Measurements from ENCODE around the gene KLK7. TPM values are rescaled to one million over a fixed set of nuclear protein-coding genes. Genes with fewer than 3 reads are reported as not detected.

KLK7 gene
- total and polyA plus RNA-seq, 2 donors (not counting 3 experiments of a cell fraction or from before 2014, with no cell fraction given) = not detected

- Histone ChIP-seq H3K4me1 (ENCODE audit: control insufficient read depth, extremely low read depth, insufficient read depth, low read length) (no peaks in the 10 kb centered on the region), H3K36me3 (ENCODE audit: control insufficient read depth in 2 of 2, extremely low read depth in 1 of 2, insufficient read depth in 2 of 2, low read length in 2 of 2) (no peaks in the 10 kb centered on the region), H3K4me2 (ENCODE audit: insufficient read depth, low read length) (no peak overlapping the region), H3K9me1 (replicated peaks; ENCODE audit: control insufficient read depth, extremely low read depth, insufficient read depth, low read length) (no peaks in the 10 kb centered on the region), H4K20me1 (replicated peaks; ENCODE audit: control insufficient read depth, extremely low read depth, insufficient read depth, low read length) (no peaks in the 10 kb centered on the region), H3K9ac (replicated peaks; ENCODE audit: extremely low read depth, insufficient read depth, low read length) (no peak overlapping the region), H3K27ac (ENCODE audit: insufficient read depth, low read depth, low read length) (no peak overlapping the region), H3K79me2 (ENCODE audit: control insufficient read depth, insufficient read depth, low read length) (no peaks in the 10 kb centered on the region), H3K9me3 (replicated peaks; ENCODE audit: control insufficient read depth, insufficient read depth, low read length) (no peaks in the 10 kb centered on the region), H2AFZ (ENCODE audit: low read depth, low read length) (no peak overlapping the region), H3K27me3 (ENCODE audit: control insufficient read depth in 2 of 2, insufficient read depth in 2 of 2, low read length in 2 of 2) (no peaks in the 10 kb centered on the region), H3K4me3 (replicated peaks in 1 of 3; ENCODE audit: insufficient read depth in 1 of 3, low read depth in 1 of 3, low read length in 3 of 3) (no peak overlapping the region)
- no peak for FAIRE-seq
- CTCF ChIA-PET = no interaction called here
- POLR2A ChIA-PET = no interaction called here
- no peak for TF ChIP-seq EZH2 (IDR thresholded peaks at IDR 0.05; ENCODE audit: borderline replicate concordance, low read depth, low read length, severe bottlenecking)
- TF ChIP-seq CTCF (IDR thresholded peaks at IDR 0.05; ENCODE audit: extremely low read depth in 1 of 2, insufficient read depth in 1 of 2, low read depth in 1 of 2, low read length in 2 of 2) = no peak
- TF ChIP-seq POLR2A (IDR thresholded peaks at IDR 0.05; ENCODE audit: low read depth, low read length) = no peak
- TF ChIP-seq MYC (IDR thresholded peaks at IDR 0.05; ENCODE audit: low read depth, low read length) = no peak
- TF ChIP-seq FOS (IDR thresholded peaks at IDR 0.05; ENCODE audit: borderline replicate concordance, insufficient read depth, low read length) = no peak
- no TSS peak for BruUV-seq (replicated peaks)
- dilution Hi-C loops (cut with MboI; ENCODE audit: extremely low pct_ligation_motif_present, low sequenced_read_pairs) (no loop called here), intact Hi-C loops (cut with micrococcal nuclease) (no loop called here)
- no peak for DNase-seq (ENCODE audit: low read depth, low spot score)
These were observed 10.4 kb upstream of the KLK7 start for GRCh38 chr19:50994129-50994528.

- H2AFZ ChIP-seq (ENCODE audit: low read depth, low read length) = no peak overlapping the region
- intact Hi-C loops (cut with micrococcal nuclease) (no loop called here), dilution Hi-C loops (cut with MboI; ENCODE audit: extremely low pct_ligation_motif_present, low sequenced_read_pairs) (no loop called here)
- no peak overlapping the region for H3K27ac ChIP-seq (ENCODE audit: insufficient read depth, low read depth, low read length)
- no peaks in the 10 kb centered on the region for H3K79me2 ChIP-seq (ENCODE audit: control insufficient read depth, insufficient read depth, low read length)
- CTCF ChIA-PET = interaction anchor here (0.7 kb wide), 1 partner anchor 24 kb away, joined by 3 read pairs; no protein-coding TSS in a partner anchor
- no peak overlapping the region for H3K4me3 ChIP-seq (replicated peaks in 1 of 3; ENCODE audit: insufficient read depth in 1 of 3, low read depth in 1 of 3, low read length in 3 of 3)
- H3K9ac ChIP-seq (replicated peaks; ENCODE audit: extremely low read depth, insufficient read depth, low read length) = no peak overlapping the region
- no peaks in the 10 kb centered on the region for H3K9me1 ChIP-seq (replicated peaks; ENCODE audit: control insufficient read depth, extremely low read depth, insufficient read depth, low read length)
- H3K36me3 ChIP-seq (ENCODE audit: control insufficient read depth in 2 of 2, extremely low read depth in 1 of 2, insufficient read depth in 2 of 2, low read length in 2 of 2) = no peaks in the 10 kb centered on the region
- H3K4me1 ChIP-seq (ENCODE audit: control insufficient read depth, extremely low read depth, insufficient read depth, low read length) = no peaks in the 10 kb centered on the region
- no peaks in the 10 kb centered on the region for H4K20me1 ChIP-seq (replicated peaks; ENCODE audit: control insufficient read depth, extremely low read depth, insufficient read depth, low read length)
- FAIRE-seq = no peak
- DNase-seq (ENCODE audit: low read depth, low spot score) = no peak
- TF ChIP-seq MAX (IDR thresholded peaks at IDR 0.05; ENCODE audit: insufficient read depth, insufficient read length) (no peak), MYC (IDR thresholded peaks at IDR 0.05; ENCODE audit: low read depth, low read length) (no peak), FOS (IDR thresholded peaks at IDR 0.05; ENCODE audit: borderline replicate concordance, insufficient read depth, low read length) (no peak), GATA2 (IDR thresholded peaks at IDR 0.05; ENCODE audit: insufficient read depth, insufficient read length, low read depth, low read length) (no peak), POLR2AphosphoS5 (IDR thresholded peaks at IDR 0.05; ENCODE audit: insufficient read depth, low read depth, low read length) (no peak), JUN (IDR thresholded peaks at IDR 0.05; ENCODE audit: borderline replicate concordance, insufficient read depth, insufficient read length, low read depth) (no peak), EZH2 (IDR thresholded peaks at IDR 0.05; ENCODE audit: borderline replicate concordance, low read depth, low read length, severe bottlenecking) (no peak), POLR2A (IDR thresholded peaks at IDR 0.05; ENCODE audit: low read depth, low read length) (no peak), CTCF (IDR thresholded peaks at IDR 0.05; ENCODE audit: extremely low read depth in 1 of 2, insufficient read depth in 1 of 2, low read depth in 1 of 2, low read length in 2 of 2) (no peak)
- BruUV-seq (replicated peaks) = no TSS peak
- H3K9me3 ChIP-seq (replicated peaks; ENCODE audit: control insufficient read depth, insufficient read depth, low read length) = no peaks in the 10 kb centered on the region
- H3K4me2 ChIP-seq (ENCODE audit: insufficient read depth, low read length) = no peak overlapping the region
- POLR2A ChIA-PET = no interaction called here
- no peaks in the 10 kb centered on the region for H3K27me3 ChIP-seq (ENCODE audit: control insufficient read depth in 2 of 2, insufficient read depth in 2 of 2, low read length in 2 of 2)
These were observed 8.9 kb upstream of the KLK7 start for GRCh38 chr19:50992666-50993035.

Data from endothelial cell of umbilical vein (primary cell).